Stimulated activated CD4-positive, alpha-beta T cell treated with anti-CD3 and anti-CD28 coated beads, Interleukin-15, amount 100 ng/mL, for 1 hour (primary cell): ENCODE measurements around the gene SLC26A8.
"Not testable (repeated sequence)": the region's sequence is repeated elsewhere in the genome, so short reads cannot be mapped to it uniquely, and the experiment has no call there.

Experiments
- DNase-seq, 2 donors: peaks; one replicate each; pipeline ENCODE4 v3.0.0-alpha.2; 2020; ENCODE audit warnings: low read depth in 1 of 2, low spot score in 1 of 2

The SLC26A8 gene

GRCh38 chr6:35948725-35949124 lies 75.7 kb downstream of the SLC26A8 start:
- no peak for DNase-seq

GRCh38 chr6:35945650-35946025 lies 78.8 kb downstream of the SLC26A8 start:
- DNase-seq = no peak

GRCh38 chr6:35943390-35943789 lies 81.1 kb downstream of the SLC26A8 start:
- no peak for DNase-seq

GRCh38 chr6:35942355-35942754 lies 82.1 kb downstream of the SLC26A8 start:
- DNase-seq = no peak

GRCh38 chr6:35941170-35941569 lies 83.3 kb downstream of the SLC26A8 start:
- not testable (repeated sequence) for DNase-seq

- DNase-seq = not testable (repeated sequence)
These were observed 84.4 kb downstream of the SLC26A8 start for GRCh38 chr6:35940014-35940413.

- DNase-seq = not testable (repeated sequence)
These were observed 85.2 kb downstream of the SLC26A8 start for GRCh38 chr6:35939259-35939658.

GRCh38 chr6:35936681-35937359 lies 87.6 kb downstream of the SLC26A8 start:
- no peak for DNase-seq

GRCh38 chr6:35935469-35935868 lies 89.0 kb downstream of the SLC26A8 start:
- DNase-seq = no peak

GRCh38 chr6:35933844-35934243 lies 90.6 kb downstream of the SLC26A8 start:
- DNase-seq = no peak

- not testable (repeated sequence) for DNase-seq
These were observed 92.6 kb downstream of the SLC26A8 start for GRCh38 chr6:35931873-35932272.

- DNase-seq = no peak
These were observed 93.3 kb downstream of the SLC26A8 start for GRCh38 chr6:35931120-35931561.

- no peak for DNase-seq
These were observed 94.8 kb downstream of the SLC26A8 start for GRCh38 chr6:35929601-35930000.

- no peak for DNase-seq
These were observed 97.8 kb downstream of the SLC26A8 start for GRCh38 chr6:35926509-35927215.

- no peak for DNase-seq
These were observed 98.5 kb downstream of the SLC26A8 start for GRCh38 chr6:35925961-35926360.

- DNase-seq = no peak
These were observed 100.3 kb downstream of the SLC26A8 start for GRCh38 chr6:35924146-35924545.

- no peak for DNase-seq
These were observed 102.3 kb downstream of the SLC26A8 start for GRCh38 chr6:35922139-35922554.

GRCh38 chr6:35920793-35921732 lies 103.4 kb downstream of the SLC26A8 start, which contains the start of gene SRPK1:
SRPK1 (minus strand) TSS chr6:35921098; CDS start chr6:35921056, 42 bp downstream.
- peak; percentile 76 to 83 for DNase-seq

GRCh38 chr6:35919827-35920751 lies 104.4 kb downstream of the SLC26A8 start:
- peak; percentile 12 to 20 for DNase-seq

- DNase-seq = no peak
These were observed 105.2 kb downstream of the SLC26A8 start for GRCh38 chr6:35919085-35919826.
